Measurements from ENCODE around the gene PTPRD.

GRCh38 chr9:10436756-10437155 is 176.0 kb downstream of the PTPRD start:
- no peak for TF ChIP-seq CTCF (conservative IDR thresholded peaks at IDR 0.05; ENCODE audit: low read depth in 2 of 2)
- TF ChIP-seq EZH2 (IDR thresholded peaks at IDR 0.05; ENCODE audit: low read depth, unreplicated experiment): no peak
- TF ChIP-seq ZNF114 (CRISPR knock-in tag; IDR thresholded peaks at IDR 0.05): no peak
- TF ChIP-seq POLR2AphosphoS5 (IDR thresholded peaks at IDR 0.05; ENCODE audit: low read depth): no peak
- TF ChIP-seq CREB1 (CRISPR knock-in tag; IDR thresholded peaks at IDR 0.05; ENCODE audit: low read depth): no peak
- TF ChIP-seq REST (IDR thresholded peaks at IDR 0.05; ENCODE audit: unreplicated experiment): no peak
- no peak for TF ChIP-seq JUNB (IDR thresholded peaks at IDR 0.05; ENCODE audit: unreplicated experiment)
- TF ChIP-seq EZH2phosphoT487 (IDR thresholded peaks at IDR 0.05; ENCODE audit: unreplicated experiment): no peak
